Hepatocyte (in vitro differentiated cells): ENCODE results near the gene RNF2. TPM values are rescaled to one million over a fixed set of nuclear protein-coding genes. Genes with fewer than 3 reads are reported as not detected.
A peak's percentile ranks its signal among the peaks of the same experiment; 100 is the strongest.

ENCODE experiments used
- DNase-seq: peaks from one replicate; pipeline ENCODE4 v3.0.0-alpha.2; 2016; ENCODE audit warnings: low spot score
- H2AFZ ChIP-seq: fragments of 200-600 bp; sonication (generic); 2 replicates; pipeline ENCODE4 v1.6.0; 2016; ENCODE audit warnings: antibody characterized with exemption, mild to moderate bottlenecking
- H3K27ac ChIP-seq: fragments of 200-600 bp; sonication (generic); 2 replicates; pipeline ENCODE4 v1.5.1; 2016; ENCODE audit warnings: mild to moderate bottlenecking
- H3K27me3 ChIP-seq: fragments of 200-600 bp; sonication (generic); 2 replicates; pipeline ENCODE4 v1.6.1; 2016
- H3K36me3 ChIP-seq: fragments of 200-600 bp; sonication (generic); replicated peaks from 2 replicates; pipeline ENCODE4 v1.5.1; 2016; ENCODE audit warnings: low read depth; ENCODE audit not compliant: insufficient read depth
- H3K4me1 ChIP-seq: fragments of 200-600 bp; sonication (generic); 2 replicates; pipeline ENCODE4 v1.5.1; 2016; ENCODE audit warnings: mild to moderate bottlenecking, moderate library complexity; ENCODE audit not compliant: insufficient read depth
- H3K4me2 ChIP-seq: fragments of 200-600 bp; sonication (generic); 2 replicates; pipeline ENCODE4 v1.6.0; 2016
- H3K4me3 ChIP-seq: fragments of 200-600 bp; sonication (generic); 2 replicates; pipeline ENCODE4 v1.5.1; 2016; ENCODE audit warnings: mild to moderate bottlenecking
- H3K79me2 ChIP-seq: fragments of 200-600 bp; sonication (generic); 2 replicates; pipeline ENCODE4 v1.6.0; 2017; ENCODE audit warnings: mild to moderate bottlenecking
- H3K9me2 ChIP-seq: fragments of 200-600 bp; sonication (generic); replicated peaks from 2 replicates; pipeline ENCODE4 v1.6.0; 2017; ENCODE audit warnings: mild to moderate bottlenecking; ENCODE audit not compliant: insufficient read depth
- H3K9me3 ChIP-seq: fragments of 200-600 bp; sonication (generic); 2 replicates; pipeline ENCODE4 v1.5.1; 2016; ENCODE audit warnings: low read depth, mild to moderate bottlenecking
- H4K20me1 ChIP-seq: fragments of 200-600 bp; sonication (generic); 2 replicates; pipeline ENCODE4 v1.6.0; 2016; ENCODE audit warnings: mild to moderate bottlenecking; ENCODE audit not compliant: insufficient read depth, poor library complexity, severe bottlenecking
- EZH2 ChIP-seq: fragments of 200-600 bp; sonication (generic); IDR thresholded peaks from 2 replicates; pipeline ENCODE4 v1.6.1; 2016; ENCODE audit warnings: antibody characterized with exemption, mild to moderate bottlenecking, borderline replicate concordance
- EZH2phosphoT487 ChIP-seq: fragments of 200-600 bp; sonication (generic); IDR thresholded peaks from one replicate; pipeline ENCODE4 v1.6.1; 2018; ENCODE audit warnings: antibody characterized with exemption, mild to moderate bottlenecking, low read depth, moderate library complexity; ENCODE audit not compliant: unreplicated experiment, severe bottlenecking
- WGBS: methylation state at CpG from one replicate; pipeline ENCODE4 v1.1.6; 2016; ENCODE audit warnings: low lambda C conversion rate; ENCODE audit errors: missing lambda C conversion rate; 5-methylcytosine and 5-hydroxymethylcytosine counted together
- polyA plus RNA-seq: library from polyadenylated mRNA; unstranded; fragments of >200 nt; fragmentation: Nextera tagmentation; extraction: Ambion mirVana; gene quantifications from 2 replicates; pipeline ENCODE4 v1.2.1, GENCODE V29; 2016
- total RNA-seq: library from RNA; depleted of rRNA; stranded (reverse); fragments of >200 nt; gene quantifications from 2 replicates; pipeline ENCODE4 v1.2.3, GENCODE V29; 2014
- TF ChIP-seq, protein P1 (sequence below): fragments of 200-600 bp; sonication (generic); IDR thresholded peaks from 2 replicates; pipeline ENCODE4 v1.5.1; 2016; ENCODE audit warnings: antibody characterized with exemption, mild to moderate bottlenecking; ENCODE audit not compliant: poor library complexity

The RNF2 gene
- total and polyA plus RNA-seq, 2 experiments from 2014 or later = 20.3 to 24.6 TPM

DNA sequence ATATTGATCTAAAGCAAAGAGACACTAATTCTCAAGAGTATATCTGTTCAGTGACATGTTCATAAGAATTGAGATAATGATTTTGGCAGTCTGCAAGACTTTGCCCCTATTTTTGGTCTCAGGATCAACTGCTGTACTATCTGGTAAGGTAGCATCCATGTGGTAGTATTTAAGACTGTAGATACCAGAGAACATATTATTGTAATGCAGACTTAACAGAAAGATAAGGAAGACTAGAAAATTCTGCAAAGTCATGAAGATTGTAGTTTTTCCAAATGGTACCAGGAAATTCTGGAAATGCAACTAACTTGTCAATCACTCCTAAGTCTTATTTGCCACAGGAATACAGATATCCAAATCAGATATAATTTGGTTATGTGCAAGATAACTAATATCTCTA lies 35.1 kb downstream of the RNF2 start:
- Histone ChIP-seq H3K27me3 (no peaks in the 10 kb centered on the region), H2AFZ (no peak overlapping the region), H3K79me2 (peaks cover 96% of the 10 kb centered on the region), H3K36me3 (no peaks in the 10 kb centered on the region), H3K9me3 (no peaks in the 10 kb centered on the region), H3K9me2 (no peaks in the 10 kb centered on the region), H4K20me1 (peaks cover 2% of the 10 kb centered on the region), H3K4me3 (no peak overlapping the region), H3K27ac (no peak overlapping the region), H3K4me2 (no peak overlapping the region), H3K4me1 (no peaks in the 10 kb centered on the region)
- no peak for DNase-seq
- TF ChIP-seq EZH2 (no peak), EZH2phosphoT487 (no peak)
- TF ChIP-seq, protein P1, sequence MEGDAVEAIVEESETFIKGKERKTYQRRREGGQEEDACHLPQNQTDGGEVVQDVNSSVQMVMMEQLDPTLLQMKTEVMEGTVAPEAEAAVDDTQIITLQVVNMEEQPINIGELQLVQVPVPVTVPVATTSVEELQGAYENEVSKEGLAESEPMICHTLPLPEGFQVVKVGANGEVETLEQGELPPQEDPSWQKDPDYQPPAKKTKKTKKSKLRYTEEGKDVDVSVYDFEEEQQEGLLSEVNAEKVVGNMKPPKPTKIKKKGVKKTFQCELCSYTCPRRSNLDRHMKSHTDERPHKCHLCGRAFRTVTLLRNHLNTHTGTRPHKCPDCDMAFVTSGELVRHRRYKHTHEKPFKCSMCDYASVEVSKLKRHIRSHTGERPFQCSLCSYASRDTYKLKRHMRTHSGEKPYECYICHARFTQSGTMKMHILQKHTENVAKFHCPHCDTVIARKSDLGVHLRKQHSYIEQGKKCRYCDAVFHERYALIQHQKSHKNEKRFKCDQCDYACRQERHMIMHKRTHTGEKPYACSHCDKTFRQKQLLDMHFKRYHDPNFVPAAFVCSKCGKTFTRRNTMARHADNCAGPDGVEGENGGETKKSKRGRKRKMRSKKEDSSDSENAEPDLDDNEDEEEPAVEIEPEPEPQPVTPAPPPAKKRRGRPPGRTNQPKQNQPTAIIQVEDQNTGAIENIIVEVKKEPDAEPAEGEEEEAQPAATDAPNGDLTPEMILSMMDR = no peak

DNA sequence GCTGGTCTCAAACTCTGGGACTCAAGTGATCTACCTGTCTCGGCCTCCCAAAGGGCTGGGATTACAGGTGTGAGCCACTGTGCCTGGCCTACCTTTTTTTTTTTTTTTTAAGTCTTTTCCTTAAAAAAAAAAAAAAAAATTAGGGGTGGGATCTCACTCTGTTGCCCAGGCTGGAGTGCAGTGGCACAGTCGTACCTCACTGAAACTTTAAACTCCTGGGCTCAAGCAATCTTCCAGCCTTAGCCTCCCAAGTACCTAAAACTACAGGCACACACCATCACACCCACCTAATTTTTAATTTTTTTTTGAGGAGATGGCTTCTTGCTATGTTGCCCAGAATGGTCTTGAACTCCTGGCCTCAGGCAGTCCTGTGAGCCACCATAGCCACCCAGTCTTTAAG lies 38.5 kb downstream of the RNF2 start:
- Histone ChIP-seq H3K9me2 (no peaks in the 10 kb centered on the region), H3K36me3 (no peaks in the 10 kb centered on the region), H3K4me2 (no peak overlapping the region), H3K9me3 (no peaks in the 10 kb centered on the region), H3K79me2 (peaks cover 88% of the 10 kb centered on the region), H2AFZ (no peak overlapping the region), H4K20me1 (peaks cover 2% of the 10 kb centered on the region), H3K27ac (peak overlapping the region; percentile 33), H3K4me3 (no peak overlapping the region), H3K4me1 (no peaks in the 10 kb centered on the region), H3K27me3 (no peaks in the 10 kb centered on the region)
- no peak for DNase-seq
- TF ChIP-seq EZH2 (no peak), EZH2phosphoT487 (no peak)
- TF ChIP-seq, protein P1 = no peak
- 98% methylated on average over 2 of the region's 2 CpGs for WGBS

DNA sequence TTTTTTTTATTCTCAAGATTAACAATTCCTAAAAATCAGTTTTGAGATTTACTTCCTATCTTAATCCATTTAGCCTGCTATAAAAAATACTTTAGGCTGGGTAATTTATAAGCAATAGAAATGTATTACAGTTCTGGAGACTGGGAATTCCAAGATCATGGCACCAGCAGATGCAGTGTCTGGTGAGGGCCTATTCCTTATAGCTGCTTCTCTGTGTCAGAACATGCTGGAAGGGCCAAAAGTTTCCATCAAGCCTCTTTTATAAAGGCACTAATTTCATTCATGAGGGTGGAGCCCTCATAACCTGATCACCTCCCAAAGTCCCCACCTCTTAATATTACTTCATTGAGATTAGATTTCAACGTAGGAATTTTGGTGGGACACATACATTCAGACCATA lies 41.7 kb downstream of the RNF2 start:
- DNase-seq = no peak
- TF ChIP-seq, protein P1 = no peak
- TF ChIP-seq EZH2 = no peak
- TF ChIP-seq EZH2phosphoT487 = no peak
- no peak overlapping the region for H3K27ac ChIP-seq
- no peaks in the 10 kb centered on the region for H3K36me3 ChIP-seq
- H3K4me3 ChIP-seq = no peak overlapping the region
- H4K20me1 ChIP-seq = no peaks in the 10 kb centered on the region
- no peaks in the 10 kb centered on the region for H3K9me2 ChIP-seq
- no peak overlapping the region for H3K4me2 ChIP-seq
- no peak overlapping the region for H2AFZ ChIP-seq
- peaks cover 55% of the 10 kb centered on the region for H3K79me2 ChIP-seq
- no peaks in the 10 kb centered on the region for H3K27me3 ChIP-seq
- no peaks in the 10 kb centered on the region for H3K4me1 ChIP-seq
- 100% methylated on average over 1 of the region's 1 CpG for WGBS
- no peaks in the 10 kb centered on the region for H3K9me3 ChIP-seq

DNA sequence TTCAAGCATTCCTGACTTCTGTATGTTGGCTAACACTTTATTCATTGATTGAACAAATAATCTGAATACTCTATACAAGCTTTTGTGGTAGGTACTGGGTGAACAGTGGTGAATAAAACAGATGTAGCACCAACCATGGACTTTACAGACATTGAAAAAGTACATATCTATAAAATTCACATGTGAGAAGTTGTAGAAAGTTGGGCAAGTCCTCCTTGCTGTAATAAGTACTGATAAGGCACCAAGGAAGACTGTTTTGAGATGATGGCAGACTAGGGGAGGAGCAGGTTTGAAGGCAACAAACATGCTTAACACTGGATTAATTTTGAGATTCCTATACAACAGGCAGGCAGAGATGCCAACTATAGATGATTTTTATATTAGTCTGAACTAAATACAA lies 42.4 kb downstream of the RNF2 start:
- Histone ChIP-seq H4K20me1 (no peaks in the 10 kb centered on the region), H3K36me3 (no peaks in the 10 kb centered on the region), H3K27me3 (no peaks in the 10 kb centered on the region), H3K27ac (no peak overlapping the region), H3K4me2 (no peak overlapping the region), H3K9me2 (no peaks in the 10 kb centered on the region), H3K9me3 (no peaks in the 10 kb centered on the region), H3K79me2 (peaks cover 50% of the 10 kb centered on the region), H3K4me3 (no peak overlapping the region), H3K4me1 (no peaks in the 10 kb centered on the region), H2AFZ (no peak overlapping the region)
- TF ChIP-seq EZH2phosphoT487 = no peak
- TF ChIP-seq, protein P1 = no peak
- no peak for DNase-seq
